Stimulated activated CD4-positive, alpha-beta T cell treated with anti-CD3 and anti-CD28 coated beads, Interleukin-12 subunit alpha, Interleukin-12 subunit beta, amount 100 ng/mL, for 4 hours (primary cell): Measurements from ENCODE around the gene NTN1.

Experiments used
- DNase-seq: peaks from one replicate; pipeline ENCODE4 v3.0.0-alpha.2; 2020

The NTN1 gene

DNA sequence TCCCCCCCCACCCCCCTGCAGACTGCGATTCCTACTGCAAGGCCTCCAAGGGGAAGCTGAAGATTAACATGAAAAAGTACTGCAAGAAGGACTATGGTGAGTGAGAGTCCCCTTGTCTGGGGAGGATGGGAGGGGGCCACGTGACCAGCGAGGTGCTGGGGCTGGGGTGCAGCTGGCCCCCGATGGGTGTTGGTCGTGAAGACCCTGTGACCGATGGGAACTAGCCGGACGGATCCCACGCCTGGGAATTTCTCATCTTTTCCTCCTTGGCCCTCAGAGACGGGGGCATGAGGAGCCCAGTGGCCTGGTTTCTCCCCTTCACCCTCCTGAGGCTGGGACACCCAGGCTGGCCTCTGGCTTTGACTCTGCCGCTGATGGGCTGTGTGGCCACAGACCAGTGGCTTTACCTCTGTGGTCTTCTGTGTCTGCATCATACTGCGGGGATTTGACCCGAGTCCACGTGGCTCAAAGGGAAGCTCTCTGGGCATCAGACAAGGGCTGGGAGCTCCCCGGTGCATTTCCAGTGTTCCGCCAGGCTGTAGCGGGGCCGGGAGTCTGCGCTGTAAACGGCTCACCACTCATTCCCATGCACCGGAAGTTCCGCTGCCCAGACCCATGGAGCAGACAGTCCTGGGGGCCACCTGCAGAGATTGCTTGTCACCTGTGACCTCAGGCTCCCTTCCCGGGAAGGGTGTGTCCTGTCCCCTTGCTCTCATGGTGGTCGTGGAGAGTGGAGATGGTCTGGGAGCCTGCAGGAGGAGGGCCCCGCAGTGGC is 200.0 kb downstream of the NTN1 start:
- no peak for DNase-seq

- no peak for DNase-seq
Observed at GRCh38 chr17:9221922-9222180, 200.5 kb downstream of the NTN1 start.

DNA sequence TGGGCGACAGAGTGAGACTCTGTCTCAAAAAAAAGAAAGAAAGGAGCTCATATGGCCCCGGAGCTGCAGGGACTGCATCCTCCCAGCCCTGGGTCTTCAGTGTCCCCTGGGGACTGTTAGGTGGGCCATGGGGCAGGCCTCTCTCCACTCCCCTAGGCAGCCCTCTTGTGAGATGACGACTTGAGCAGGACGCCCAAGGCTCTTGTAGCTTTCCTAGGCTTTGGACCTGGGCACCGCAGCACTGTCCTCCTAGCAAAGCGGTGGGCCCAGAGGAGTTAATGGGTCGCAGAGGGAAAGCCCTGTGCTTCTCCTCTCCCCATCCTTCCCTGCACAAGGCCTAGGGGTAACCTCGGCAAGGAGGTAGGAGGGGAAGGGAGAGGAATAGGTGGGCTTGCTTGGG is 202.2 kb downstream of the NTN1 start:
- DNase-seq = no peak

DNA sequence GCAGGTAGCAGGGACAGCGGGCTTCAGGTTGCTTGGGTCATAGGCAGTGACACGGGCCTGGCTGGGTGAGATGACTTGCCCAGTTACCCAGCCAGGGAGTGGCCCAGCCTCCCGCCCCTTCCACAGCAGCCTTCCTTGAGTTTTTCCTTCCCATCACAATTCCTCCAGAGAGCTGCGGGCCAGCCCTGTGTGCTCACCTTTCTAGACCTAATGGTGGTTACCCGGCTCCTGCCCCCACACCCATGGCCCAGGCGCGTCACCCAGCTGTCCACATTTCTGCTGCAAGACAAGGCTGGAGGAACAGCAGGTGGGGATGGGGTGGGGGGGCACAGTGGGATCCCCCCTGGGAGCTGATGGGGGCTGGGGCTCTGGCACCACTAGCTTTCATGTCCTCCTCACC is 203.2 kb downstream of the NTN1 start:
- DNase-seq = no peak

GRCh38 chr17:9225305-9226101 is 204.2 kb downstream of the NTN1 start:
- no peak for DNase-seq

DNA sequence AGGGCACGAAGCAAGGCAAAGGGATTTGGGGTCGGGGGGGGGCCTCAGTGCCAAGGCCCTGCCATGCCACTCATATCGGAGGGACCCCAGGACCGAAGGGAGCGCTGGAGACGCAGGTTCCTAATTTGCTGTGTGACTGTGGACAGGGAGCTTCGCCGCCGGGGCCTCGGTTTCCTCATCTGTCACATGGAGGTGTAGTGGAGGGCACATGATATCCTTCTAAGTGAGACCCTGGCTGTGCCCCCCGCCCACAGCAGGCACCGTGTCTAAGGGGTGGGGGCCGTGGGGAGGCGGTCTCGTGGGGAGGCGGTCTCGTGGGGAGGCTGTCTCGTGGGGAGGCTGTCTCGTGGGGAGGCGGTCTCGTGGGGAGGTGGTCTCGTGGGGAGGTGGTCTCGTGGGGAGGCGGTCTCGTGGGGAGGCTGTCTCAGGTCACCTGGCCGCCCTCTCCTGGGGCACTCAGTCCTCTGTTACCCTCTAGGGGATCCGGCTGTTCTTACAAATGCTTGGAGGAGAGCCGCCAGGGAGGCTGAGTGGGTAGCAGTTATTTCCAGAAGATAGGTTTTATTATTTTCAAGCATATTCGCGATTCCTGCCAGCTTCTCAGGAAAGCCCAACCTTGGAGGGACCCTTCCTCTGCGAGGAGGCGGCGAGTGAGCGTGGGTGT is 205.0 kb downstream of the NTN1 start:
- DNase-seq = no peak

DNA sequence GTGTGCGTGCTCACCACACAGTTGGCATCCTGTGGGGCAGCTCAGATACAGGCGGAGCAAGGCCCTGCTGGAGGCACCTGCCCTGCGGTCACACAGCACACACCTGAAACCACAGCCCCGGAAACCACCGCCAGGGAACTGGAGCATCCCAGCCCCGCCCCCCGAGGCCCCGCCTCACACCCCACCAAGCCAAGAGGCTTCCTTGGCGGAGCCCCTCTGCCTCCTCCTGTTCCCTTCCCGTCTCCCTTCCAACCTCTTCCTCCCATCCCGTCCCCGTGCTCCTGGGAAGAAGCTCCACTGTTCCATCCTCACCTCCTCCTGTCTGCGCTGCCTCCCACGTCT is 205.5 kb downstream of the NTN1 start:
- no peak for DNase-seq

DNA sequence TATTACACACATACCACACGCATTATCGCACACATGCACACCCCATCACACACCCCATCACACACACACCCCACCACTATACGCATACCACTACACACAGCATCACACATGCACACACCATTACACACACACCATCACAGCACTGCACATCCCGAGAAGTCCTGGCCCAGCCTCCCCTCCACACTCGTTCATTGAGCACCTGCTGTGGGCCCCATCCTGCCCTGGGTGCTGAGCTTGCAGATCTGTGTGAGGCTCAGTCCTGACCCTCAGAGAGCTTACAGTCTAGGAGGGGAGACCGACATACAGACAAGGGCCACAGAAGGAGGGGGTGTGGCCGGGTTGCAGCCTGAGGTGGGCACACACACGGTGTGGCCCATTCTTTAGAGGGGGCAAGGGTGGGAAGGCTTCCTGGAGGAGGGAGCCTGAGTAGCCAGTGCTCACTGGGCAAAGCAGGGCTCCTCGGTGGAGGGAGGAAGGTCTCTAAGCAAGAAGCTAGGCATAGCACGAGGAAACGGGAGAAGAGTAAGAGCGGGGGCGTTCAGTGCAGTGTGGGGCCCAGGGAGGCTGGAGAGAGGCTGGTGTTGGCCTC is 206.6 kb downstream of the NTN1 start:
- DNase-seq = no peak

DNA sequence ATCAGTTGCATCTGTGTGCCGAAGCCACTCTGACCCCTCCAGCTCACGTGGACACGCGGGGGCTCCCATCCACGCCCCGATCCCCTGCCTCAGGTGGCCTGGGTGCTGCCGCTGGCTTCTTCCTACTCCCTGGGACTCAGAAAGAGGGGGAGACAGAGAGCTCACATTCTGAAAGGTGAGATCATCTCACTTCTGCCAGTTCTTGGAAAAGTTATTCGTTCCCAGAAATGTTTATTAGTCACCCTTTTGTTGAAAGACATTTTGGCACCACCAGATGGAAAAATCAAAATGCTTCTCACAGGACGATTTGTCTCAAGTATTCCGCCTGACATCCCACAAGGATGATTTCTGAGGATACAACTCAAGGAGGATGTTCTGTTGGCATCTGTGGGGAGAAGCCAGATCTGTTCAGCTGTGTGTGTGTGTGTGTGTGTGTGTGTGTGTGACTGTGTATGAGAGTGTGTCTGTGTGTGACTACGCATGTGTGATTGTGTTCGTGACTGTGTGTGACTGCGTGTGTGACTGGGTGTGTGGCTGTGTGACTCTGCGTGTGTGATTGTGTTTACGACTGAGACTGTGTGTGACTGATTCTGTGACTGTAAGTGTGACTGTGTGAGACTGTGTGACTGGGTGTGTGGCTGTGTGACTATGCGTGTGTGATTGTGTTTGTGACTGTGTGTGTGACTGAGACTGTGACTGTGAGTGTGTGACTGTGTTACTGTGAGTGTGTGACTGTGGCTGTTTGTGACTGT is 207.3 kb downstream of the NTN1 start:
- no peak for DNase-seq

- no peak for DNase-seq
Observed at GRCh38 chr17:9229160-9229825, 208.0 kb downstream of the NTN1 start.

- no peak for DNase-seq
Observed at GRCh38 chr17:9229826-9230201, 208.5 kb downstream of the NTN1 start.

GRCh38 chr17:9230346-9230745 is 209.0 kb downstream of the NTN1 start:
- no peak for DNase-seq

- no peak for DNase-seq
Observed at GRCh38 chr17:9230861-9231260, 209.6 kb downstream of the NTN1 start.

GRCh38 chr17:9231449-9232154 is 210.3 kb downstream of the NTN1 start:
- DNase-seq = no peak

GRCh38 chr17:9232155-9232475 is 210.8 kb downstream of the NTN1 start:
- DNase-seq = no peak

DNA sequence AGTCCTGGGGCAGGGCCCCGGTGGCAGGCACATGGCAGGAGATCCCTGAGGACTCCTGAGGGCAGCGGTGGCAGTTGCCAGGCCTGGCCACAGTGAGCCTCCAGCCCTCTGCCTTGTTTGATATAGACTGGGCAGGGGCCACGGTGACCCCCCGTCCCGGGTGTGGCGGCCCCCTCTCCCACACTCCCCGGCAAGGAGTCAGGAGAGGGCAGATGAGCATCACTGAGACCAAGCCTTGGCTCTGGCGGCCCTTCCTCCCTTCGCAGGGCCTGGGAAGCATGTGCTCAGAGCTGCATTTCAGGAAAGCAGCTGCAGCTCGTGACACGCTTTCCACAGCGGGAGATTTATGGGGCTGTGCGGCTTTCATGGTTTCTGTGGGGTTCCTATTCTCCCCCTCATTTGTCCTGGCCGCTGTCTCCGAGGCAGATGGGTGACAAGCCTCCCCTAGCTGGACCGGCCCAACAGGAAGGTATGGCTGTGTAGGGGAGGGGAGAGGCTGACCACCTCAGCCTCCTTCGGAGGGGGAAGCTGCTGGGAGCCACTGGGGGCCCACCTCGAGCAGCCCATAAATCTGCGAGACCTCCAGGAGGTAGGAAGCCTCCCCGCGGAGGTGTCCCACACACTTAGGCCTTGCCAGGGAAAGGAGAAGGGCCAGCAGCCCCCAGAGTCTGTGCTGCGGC is 211.4 kb downstream of the NTN1 start:
- DNase-seq = no peak

DNA sequence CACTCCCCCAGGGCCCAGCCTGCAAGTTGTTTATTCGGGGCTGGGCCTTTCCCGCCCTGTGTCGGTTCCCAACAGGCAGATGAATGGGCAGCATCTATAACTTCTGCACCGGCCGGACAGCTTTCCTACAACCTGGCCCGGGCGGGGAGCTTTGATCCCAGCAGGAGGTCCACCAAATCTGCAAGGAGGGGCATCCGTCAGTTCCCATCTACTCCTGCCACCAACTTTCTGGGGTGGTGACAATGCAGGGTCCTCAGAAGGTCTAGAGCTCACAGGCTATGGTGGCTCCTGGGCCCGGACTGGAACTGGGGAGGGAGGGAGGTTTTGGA is 211.9 kb downstream of the NTN1 start:
- DNase-seq = no peak

- no peak for DNase-seq
Observed at GRCh38 chr17:9233761-9234160, 212.5 kb downstream of the NTN1 start.

DNA sequence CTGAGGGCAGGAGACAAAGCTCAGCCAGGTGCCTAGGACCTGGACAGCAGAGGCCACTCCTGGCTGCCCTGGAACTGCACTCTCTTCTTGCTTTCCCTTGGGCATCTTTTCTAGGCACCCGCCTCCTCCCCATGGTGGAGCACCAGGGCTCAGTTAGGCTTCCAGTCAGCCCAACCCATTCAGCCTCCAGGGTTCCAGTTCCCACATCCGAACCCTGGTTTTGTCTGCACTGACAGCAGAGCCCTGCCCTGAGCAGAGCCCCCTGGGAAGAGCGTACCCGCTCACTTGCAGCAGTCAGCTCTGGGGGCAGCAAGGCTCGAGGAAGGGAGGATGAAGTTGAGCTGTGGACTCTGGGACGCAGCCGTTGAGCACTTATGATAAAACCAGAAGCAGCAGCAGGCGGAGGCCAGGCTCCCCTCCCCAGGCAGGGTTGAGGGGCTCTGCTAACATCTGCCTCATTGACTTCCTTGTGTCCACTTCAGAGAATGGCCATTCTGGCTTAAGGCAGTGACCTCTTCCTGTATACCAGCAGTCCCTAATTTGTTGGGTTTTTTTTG is 213.2 kb downstream of the NTN1 start:
- no peak for DNase-seq

DNA sequence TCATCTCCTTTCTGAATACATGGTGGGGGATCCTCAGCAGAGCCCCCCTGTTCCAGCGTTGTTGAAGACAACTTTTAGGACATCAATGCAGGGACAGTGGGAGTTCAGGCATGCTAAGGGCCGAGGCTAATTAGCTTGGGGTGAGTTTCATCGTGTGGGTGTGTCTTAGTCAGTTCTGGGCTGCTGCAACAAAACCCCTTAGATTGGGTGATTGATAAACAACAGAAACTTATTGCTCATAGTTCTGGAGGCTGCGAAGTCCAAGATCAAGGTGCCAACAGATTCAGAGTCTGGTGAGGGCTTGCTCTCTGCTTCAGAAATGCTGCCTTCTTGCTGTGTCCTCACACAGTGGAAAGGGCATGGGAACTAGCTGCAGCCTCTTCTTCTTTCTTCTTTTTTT is 214.0 kb downstream of the NTN1 start:
- DNase-seq = no peak

DNA sequence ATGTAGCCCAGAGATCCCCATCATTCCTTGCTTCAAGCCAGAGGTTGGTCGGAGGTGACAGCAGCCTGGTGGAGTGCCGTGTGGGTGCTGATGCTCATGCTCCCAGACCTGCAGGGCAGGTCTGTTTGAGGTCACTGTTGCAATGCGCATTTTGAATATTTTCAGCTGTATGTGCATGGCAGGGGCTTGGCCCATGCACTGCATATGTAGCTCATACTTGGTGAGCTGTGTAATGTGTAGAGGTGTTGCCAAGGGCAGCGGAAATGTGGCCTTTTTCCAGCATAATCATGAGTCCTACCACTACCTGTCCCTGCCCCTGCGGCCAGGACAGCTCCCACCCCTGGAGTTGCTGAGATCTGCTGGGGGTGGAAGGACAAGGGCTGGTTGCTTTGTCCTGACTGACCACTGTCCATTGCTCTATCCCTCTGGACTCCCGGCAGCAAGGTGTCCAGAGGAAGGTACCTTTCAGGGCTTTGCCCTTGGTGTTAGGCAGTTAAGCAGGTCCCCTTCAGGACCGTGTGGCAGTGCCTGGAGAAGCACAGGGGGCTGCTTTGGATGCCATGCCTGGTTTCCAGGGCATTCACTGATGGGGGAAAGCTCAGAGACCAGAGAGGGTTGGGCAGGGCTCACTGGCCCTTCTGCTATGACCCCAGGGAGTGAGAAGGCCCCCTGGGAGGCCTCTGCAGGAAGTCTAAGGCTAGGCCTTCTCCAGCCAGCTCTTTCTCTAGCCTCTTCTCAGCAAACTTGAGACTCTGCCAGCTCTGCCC is 215.2 kb downstream of the NTN1 start:
- no peak for DNase-seq
